Measurements from ENCODE around the gene EHD1.

EHD1 gene

GRCh38 chr11:64911689-64912088, 33.3 kb upstream of the EHD1 start:
- no peaks in the 10 kb centered on the region for H3K27me3 ChIP-seq (ENCODE audit: insufficient read depth, low read length)
- no peak for DNase-seq
- peaks cover 4 to 8% of the 10 kb centered on the region in 2 experiments for H3K4me1 ChIP-seq (ENCODE audit: control insufficient read depth in 1 of 2, insufficient read depth in 2 of 2, low read length in 2 of 2)
- no peak overlapping the region for H2AFZ ChIP-seq (ENCODE audit: insufficient read depth, low read length, poor library complexity)
- H2AK5ac ChIP-seq (ENCODE audit: low read length): no peak overlapping the region
- no peak overlapping the region for H4K12ac ChIP-seq (ENCODE audit: low read depth, low read length)
- no peak overlapping the region for H3K9ac ChIP-seq (ENCODE audit: low read length)
- no peak overlapping the region for H3K4me2 ChIP-seq (ENCODE audit: low read length)
- H3K36me3 ChIP-seq (ENCODE audit: control insufficient read depth in 1 of 2, insufficient read depth in 2 of 2, low read length in 2 of 2): peaks cover 67 to 72% of the 10 kb centered on the region in 2 experiments
- no peak overlapping the region for H4K8ac ChIP-seq (ENCODE audit: low read depth, low read length)
- no peak overlapping the region for H2BK5ac ChIP-seq (ENCODE audit: low read depth, low read length, poor library complexity)
- H3K18ac ChIP-seq (ENCODE audit: low read length): no peak overlapping the region
- H3K4me3 ChIP-seq (ENCODE audit: low read depth, low read length): no peak overlapping the region
- WGBS (ENCODE audit: extremely low coverage, insufficient coverage, insufficient read length): no CpG with 5 or more reads among the region's 9 CpGs
- no peak overlapping the region for H3K23ac ChIP-seq (ENCODE audit: low read length)
- no peak overlapping the region for H3K14ac ChIP-seq (ENCODE audit: low read length)
- H2BK12ac ChIP-seq (ENCODE audit: low read length): no peak overlapping the region
- H3K4ac ChIP-seq (ENCODE audit: low read depth, low read length): no peak overlapping the region
- H2BK120ac ChIP-seq (ENCODE audit: insufficient read depth, low read length, poor library complexity): no peak overlapping the region
- no peak overlapping the region for H3K27ac ChIP-seq (ENCODE audit: low read depth, low read length)
- H3K79me1 ChIP-seq (ENCODE audit: low read length): peaks cover 3% of the 10 kb centered on the region
- peaks cover 1% of the 10 kb centered on the region for H3K79me2 ChIP-seq (ENCODE audit: control insufficient read depth, insufficient read depth, low read length, poor library complexity)
- H3K9me3 ChIP-seq (ENCODE audit: insufficient read depth, low read depth, low read length): peaks cover 2% of the 10 kb centered on the region
- no peak overlapping the region for H4K91ac ChIP-seq (ENCODE audit: low read depth, low read length)

DNA sequence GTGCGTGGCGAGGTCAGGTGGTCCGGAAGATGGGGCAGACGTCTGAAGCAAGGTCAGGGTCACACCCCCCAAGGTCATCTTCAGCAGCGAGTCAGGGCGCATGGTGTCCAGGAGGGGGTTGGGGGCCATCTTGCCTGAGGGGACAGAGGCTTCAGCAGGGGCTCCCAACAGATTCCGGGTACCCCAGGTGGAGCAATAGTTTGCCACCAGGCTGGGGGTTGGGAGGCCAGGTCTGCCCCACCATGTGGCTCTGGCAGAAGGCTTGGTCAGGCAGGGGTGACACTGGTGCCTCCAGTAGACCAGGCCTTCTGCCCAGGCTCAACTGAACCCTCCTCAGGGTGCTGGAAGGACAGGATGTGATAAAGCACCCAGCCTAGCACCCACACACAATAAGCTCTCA, 32.7 kb upstream of the EHD1 start:
- Histone ChIP-seq H3K23ac (ENCODE audit: low read length) (no peak overlapping the region), H2BK5ac (ENCODE audit: low read depth, low read length, poor library complexity) (no peak overlapping the region), H2AK5ac (ENCODE audit: low read length) (no peak overlapping the region), H3K27ac (ENCODE audit: low read depth, low read length) (no peak overlapping the region), H4K8ac (ENCODE audit: low read depth, low read length) (no peak overlapping the region), H3K14ac (ENCODE audit: low read length) (no peak overlapping the region), H2BK12ac (ENCODE audit: low read length) (no peak overlapping the region), H3K9me3 (ENCODE audit: insufficient read depth, low read depth, low read length) (peaks cover 2% of the 10 kb centered on the region), H3K9ac (ENCODE audit: low read length) (no peak overlapping the region), H2AFZ (ENCODE audit: insufficient read depth, low read length, poor library complexity) (no peak overlapping the region), H4K91ac (ENCODE audit: low read depth, low read length) (no peak overlapping the region), H3K4me2 (ENCODE audit: low read length) (no peak overlapping the region), H2BK120ac (ENCODE audit: insufficient read depth, low read length, poor library complexity) (no peak overlapping the region), H3K79me2 (ENCODE audit: control insufficient read depth, insufficient read depth, low read length, poor library complexity) (no peaks in the 10 kb centered on the region), H3K4me3 (ENCODE audit: low read depth, low read length) (no peak overlapping the region), H3K4ac (ENCODE audit: low read depth, low read length) (no peak overlapping the region), H3K36me3 (ENCODE audit: control insufficient read depth in 1 of 2, insufficient read depth in 2 of 2, low read length in 2 of 2) (peaks cover 73 to 78% of the 10 kb centered on the region in 2 experiments), H4K12ac (ENCODE audit: low read depth, low read length) (no peak overlapping the region), H3K4me1 (ENCODE audit: control insufficient read depth in 1 of 2, insufficient read depth in 2 of 2, low read length in 2 of 2) (peaks cover 4 to 5% of the 10 kb centered on the region in 2 experiments), H3K79me1 (ENCODE audit: low read length) (no peaks in the 10 kb centered on the region), H3K18ac (ENCODE audit: low read length) (no peak overlapping the region), H3K27me3 (ENCODE audit: insufficient read depth, low read length) (no peaks in the 10 kb centered on the region)
- no peak for DNase-seq
- WGBS (ENCODE audit: extremely low coverage, insufficient coverage, insufficient read length): no CpG with 5 or more reads among the region's 7 CpGs

- no peaks in the 10 kb centered on the region for H3K4me1 ChIP-seq (ENCODE audit: control insufficient read depth in 1 of 2, insufficient read depth in 2 of 2, low read length in 2 of 2)
- H3K14ac ChIP-seq (ENCODE audit: low read length): no peak overlapping the region
- no peak overlapping the region for H2BK5ac ChIP-seq (ENCODE audit: low read depth, low read length, poor library complexity)
- peaks cover 2% of the 10 kb centered on the region for H3K9me3 ChIP-seq (ENCODE audit: insufficient read depth, low read depth, low read length)
- peaks cover 78 to 84% of the 10 kb centered on the region in 2 experiments for H3K36me3 ChIP-seq (ENCODE audit: control insufficient read depth in 1 of 2, insufficient read depth in 2 of 2, low read length in 2 of 2)
- H3K4me3 ChIP-seq (ENCODE audit: low read depth, low read length): no peak overlapping the region
- no peak overlapping the region for H2BK12ac ChIP-seq (ENCODE audit: low read length)
- H4K8ac ChIP-seq (ENCODE audit: low read depth, low read length): no peak overlapping the region
- no peak overlapping the region for H2AK5ac ChIP-seq (ENCODE audit: low read length)
- no peak overlapping the region for H3K4ac ChIP-seq (ENCODE audit: low read depth, low read length)
- no peaks in the 10 kb centered on the region for H3K79me2 ChIP-seq (ENCODE audit: control insufficient read depth, insufficient read depth, low read length, poor library complexity)
- H3K27ac ChIP-seq (ENCODE audit: low read depth, low read length): no peak overlapping the region
- H3K27me3 ChIP-seq (ENCODE audit: insufficient read depth, low read length): no peaks in the 10 kb centered on the region
- H3K9ac ChIP-seq (ENCODE audit: low read length): no peak overlapping the region
- H3K18ac ChIP-seq (ENCODE audit: low read length): no peak overlapping the region
- WGBS (ENCODE audit: extremely low coverage, insufficient coverage, insufficient read length): no CpG with 5 or more reads among the region's 27 CpGs
- H2BK120ac ChIP-seq (ENCODE audit: insufficient read depth, low read length, poor library complexity): no peak overlapping the region
- H4K12ac ChIP-seq (ENCODE audit: low read depth, low read length): no peak overlapping the region
- no peak overlapping the region for H2AFZ ChIP-seq (ENCODE audit: insufficient read depth, low read length, poor library complexity)
- no peaks in the 10 kb centered on the region for H3K79me1 ChIP-seq (ENCODE audit: low read length)
- no peak overlapping the region for H3K4me2 ChIP-seq (ENCODE audit: low read length)
- no peak for DNase-seq
- no peak overlapping the region for H3K23ac ChIP-seq (ENCODE audit: low read length)
- no peak overlapping the region for H4K91ac ChIP-seq (ENCODE audit: low read depth, low read length)
These were observed 32.2 kb upstream of the EHD1 start for GRCh38 chr11:64910451-64911093.

- Histone ChIP-seq H3K14ac (ENCODE audit: low read length) (no peak overlapping the region), H3K18ac (ENCODE audit: low read length) (no peak overlapping the region), H2BK120ac (ENCODE audit: insufficient read depth, low read length, poor library complexity) (no peak overlapping the region), H3K4me1 (ENCODE audit: control insufficient read depth in 1 of 2, insufficient read depth in 2 of 2, low read length in 2 of 2) (no peaks in the 10 kb centered on the region), H2AFZ (ENCODE audit: insufficient read depth, low read length, poor library complexity) (no peak overlapping the region), H3K23ac (ENCODE audit: low read length) (no peak overlapping the region), H4K8ac (ENCODE audit: low read depth, low read length) (no peak overlapping the region), H2AK5ac (ENCODE audit: low read length) (no peak overlapping the region), H2BK5ac (ENCODE audit: low read depth, low read length, poor library complexity) (no peak overlapping the region), H3K9me3 (ENCODE audit: insufficient read depth, low read depth, low read length) (peaks cover 4% of the 10 kb centered on the region), H3K4me3 (ENCODE audit: low read depth, low read length) (no peak overlapping the region), H4K91ac (ENCODE audit: low read depth, low read length) (no peak overlapping the region), H2BK12ac (ENCODE audit: low read length) (no peak overlapping the region), H3K4me2 (ENCODE audit: low read length) (no peak overlapping the region), H3K27ac (ENCODE audit: low read depth, low read length) (no peak overlapping the region), H3K36me3 (ENCODE audit: control insufficient read depth in 1 of 2, insufficient read depth in 2 of 2, low read length in 2 of 2) (peaks cover 82 to 88% of the 10 kb centered on the region in 2 experiments), H4K12ac (ENCODE audit: low read depth, low read length) (no peak overlapping the region), H3K79me1 (ENCODE audit: low read length) (no peaks in the 10 kb centered on the region), H3K4ac (ENCODE audit: low read depth, low read length) (no peak overlapping the region), H3K27me3 (ENCODE audit: insufficient read depth, low read length) (no peaks in the 10 kb centered on the region), H3K9ac (ENCODE audit: low read length) (no peak overlapping the region), H3K79me2 (ENCODE audit: control insufficient read depth, insufficient read depth, low read length, poor library complexity) (no peaks in the 10 kb centered on the region)
- WGBS (ENCODE audit: extremely low coverage, insufficient coverage, insufficient read length): no CpG with 5 or more reads among the region's 39 CpGs
- DNase-seq: no peak
These were observed 31.4 kb upstream of the EHD1 start for GRCh38 chr11:64909653-64910343.
